ENCODE data around the gene MACROD1. TPM values are rescaled to one million over a fixed set of nuclear protein-coding genes. Genes with fewer than 3 reads are reported as not detected.

Gene MACROD1
- total and polyA plus RNA-seq, 2 of the 13 experiments (the other 11 are each of a cell fraction or from before 2014, with no cell fraction given), result 23.1 to 34.5 TPM

DNA sequence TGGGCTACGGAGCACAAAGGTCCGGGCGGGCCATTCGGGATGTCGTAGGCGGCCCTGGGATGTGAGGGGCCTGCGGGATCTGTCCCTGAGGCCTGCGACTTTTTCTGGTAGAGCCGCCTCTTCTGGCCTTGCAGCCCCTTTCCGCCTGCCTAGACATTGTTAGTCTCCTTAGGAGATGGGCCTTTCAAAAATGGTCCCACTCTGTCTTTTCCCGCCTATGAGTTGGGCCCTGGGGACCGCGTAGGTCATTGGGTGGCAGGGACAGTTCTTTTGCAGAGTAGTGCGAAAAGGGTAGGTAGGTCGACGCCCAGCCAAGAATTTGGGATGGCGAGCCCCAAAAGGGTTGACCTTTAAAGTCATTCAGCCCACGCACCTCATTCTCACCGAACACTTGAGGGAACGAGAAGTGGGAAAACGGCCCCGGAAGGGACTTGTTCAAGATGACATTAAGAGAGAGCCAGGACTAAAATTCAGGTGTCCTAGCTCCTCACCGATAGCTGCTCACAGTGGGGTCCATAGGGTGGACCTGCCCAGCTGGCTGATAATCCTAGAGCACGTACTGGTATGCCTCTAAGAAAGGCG lies 178.9 kb downstream of the MACROD1 start (continued):
- peak; percentile 78 for TF ChIP-seq ZNF883 (CRISPR knock-in tag; IDR thresholded peaks at IDR 0.05; ENCODE audit: not compliant biosample characterization)
- no peak for TF ChIP-seq ATAD3A (CRISPR knock-in tag; IDR thresholded peaks at IDR 0.05)
- TF ChIP-seq, protein P1, sequence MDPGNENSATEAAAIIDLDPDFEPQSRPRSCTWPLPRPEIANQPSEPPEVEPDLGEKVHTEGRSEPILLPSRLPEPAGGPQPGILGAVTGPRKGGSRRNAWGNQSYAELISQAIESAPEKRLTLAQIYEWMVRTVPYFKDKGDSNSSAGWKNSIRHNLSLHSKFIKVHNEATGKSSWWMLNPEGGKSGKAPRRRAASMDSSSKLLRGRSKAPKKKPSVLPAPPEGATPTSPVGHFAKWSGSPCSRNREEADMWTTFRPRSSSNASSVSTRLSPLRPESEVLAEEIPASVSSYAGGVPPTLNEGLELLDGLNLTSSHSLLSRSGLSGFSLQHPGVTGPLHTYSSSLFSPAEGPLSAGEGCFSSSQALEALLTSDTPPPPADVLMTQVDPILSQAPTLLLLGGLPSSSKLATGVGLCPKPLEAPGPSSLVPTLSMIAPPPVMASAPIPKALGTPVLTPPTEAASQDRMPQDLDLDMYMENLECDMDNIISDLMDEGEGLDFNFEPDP (CRISPR knock-in tag; conservative IDR thresholded peaks at IDR 0.05), result 0 out of 2 replicates have a peak, but pooled peaks have one; percentile 83
- TF ChIP-seq KDM5A (IDR thresholded peaks at IDR 0.05; ENCODE audit: borderline replicate concordance, low read length), result no peak
- no peak for TF ChIP-seq ZNF333 (CRISPR knock-in tag; IDR thresholded peaks at IDR 0.05; ENCODE audit: borderline replicate concordance)
- TF ChIP-seq ATF7 (IDR thresholded peaks at IDR 0.05), result no peak
- no peak for TF ChIP-seq ATF7 (CRISPR knock-in tag; IDR thresholded peaks at IDR 0.05)
- TF ChIP-seq, protein P2, sequence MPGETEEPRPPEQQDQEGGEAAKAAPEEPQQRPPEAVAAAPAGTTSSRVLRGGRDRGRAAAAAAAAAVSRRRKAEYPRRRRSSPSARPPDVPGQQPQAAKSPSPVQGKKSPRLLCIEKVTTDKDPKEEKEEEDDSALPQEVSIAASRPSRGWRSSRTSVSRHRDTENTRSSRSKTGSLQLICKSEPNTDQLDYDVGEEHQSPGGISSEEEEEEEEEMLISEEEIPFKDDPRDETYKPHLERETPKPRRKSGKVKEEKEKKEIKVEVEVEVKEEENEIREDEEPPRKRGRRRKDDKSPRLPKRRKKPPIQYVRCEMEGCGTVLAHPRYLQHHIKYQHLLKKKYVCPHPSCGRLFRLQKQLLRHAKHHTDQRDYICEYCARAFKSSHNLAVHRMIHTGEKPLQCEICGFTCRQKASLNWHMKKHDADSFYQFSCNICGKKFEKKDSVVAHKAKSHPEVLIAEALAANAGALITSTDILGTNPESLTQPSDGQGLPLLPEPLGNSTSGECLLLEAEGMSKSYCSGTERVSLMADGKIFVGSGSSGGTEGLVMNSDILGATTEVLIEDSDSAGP (CRISPR knock-in tag; IDR thresholded peaks at IDR 0.05; ENCODE audit: borderline replicate concordance), result 0 out of 2 replicates have a peak, but pooled peaks have one; percentile 15
- TF ChIP-seq ZEB1 (IDR thresholded peaks at IDR 0.05; ENCODE audit: insufficient replicate concordance, low read depth), result no peak
- TF ChIP-seq, protein P3, sequence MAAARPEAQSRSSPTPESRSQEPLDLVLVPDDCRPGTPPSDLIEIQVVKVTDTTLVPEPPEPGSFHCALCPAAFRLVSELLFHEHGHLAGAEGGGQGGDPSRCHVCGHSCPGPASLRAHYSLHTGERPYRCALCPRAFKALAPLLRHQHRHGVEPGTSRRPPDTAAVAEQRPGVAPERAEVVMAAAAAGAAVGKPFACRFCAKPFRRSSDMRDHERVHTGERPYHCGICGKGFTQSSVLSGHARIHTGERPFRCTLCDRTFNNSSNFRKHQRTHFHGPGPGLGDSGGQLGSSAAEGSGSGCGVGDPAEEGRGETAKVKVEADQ (CRISPR knock-in tag; IDR thresholded peaks at IDR 0.05; ENCODE audit: borderline replicate concordance), result 0 out of 2 replicates have a peak, but pooled peaks have one; percentile 71
- no peak for TF ChIP-seq ZNF773 (CRISPR knock-in tag; IDR thresholded peaks at IDR 0.05; ENCODE audit: borderline replicate concordance)
- TF ChIP-seq, protein P4, sequence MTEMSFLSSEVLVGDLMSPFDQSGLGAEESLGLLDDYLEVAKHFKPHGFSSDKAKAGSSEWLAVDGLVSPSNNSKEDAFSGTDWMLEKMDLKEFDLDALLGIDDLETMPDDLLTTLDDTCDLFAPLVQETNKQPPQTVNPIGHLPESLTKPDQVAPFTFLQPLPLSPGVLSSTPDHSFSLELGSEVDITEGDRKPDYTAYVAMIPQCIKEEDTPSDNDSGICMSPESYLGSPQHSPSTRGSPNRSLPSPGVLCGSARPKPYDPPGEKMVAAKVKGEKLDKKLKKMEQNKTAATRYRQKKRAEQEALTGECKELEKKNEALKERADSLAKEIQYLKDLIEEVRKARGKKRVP (CRISPR knock-in tag; IDR thresholded peaks at IDR 0.05), result no peak
- TF ChIP-seq TBX2 (CRISPR knock-in tag; IDR thresholded peaks at IDR 0.05; ENCODE audit: borderline replicate concordance), result no peak; the same call in 1 of the 2 replicates
- TF ChIP-seq ZNF776 (CRISPR knock-in tag; IDR thresholded peaks at IDR 0.05), result 0 out of 2 replicates have a peak, but pooled peaks have one; percentile 84
- TF ChIP-seq, protein P5, sequence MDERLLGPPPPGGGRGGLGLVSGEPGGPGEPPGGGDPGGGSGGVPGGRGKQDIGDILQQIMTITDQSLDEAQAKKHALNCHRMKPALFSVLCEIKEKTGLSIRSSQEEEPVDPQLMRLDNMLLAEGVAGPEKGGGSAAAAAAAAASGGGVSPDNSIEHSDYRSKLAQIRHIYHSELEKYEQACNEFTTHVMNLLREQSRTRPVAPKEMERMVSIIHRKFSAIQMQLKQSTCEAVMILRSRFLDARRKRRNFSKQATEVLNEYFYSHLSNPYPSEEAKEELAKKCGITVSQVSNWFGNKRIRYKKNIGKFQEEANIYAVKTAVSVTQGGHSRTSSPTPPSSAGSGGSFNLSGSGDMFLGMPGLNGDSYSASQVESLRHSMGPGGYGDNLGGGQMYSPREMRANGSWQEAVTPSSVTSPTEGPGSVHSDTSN (CRISPR knock-in tag; IDR thresholded peaks at IDR 0.05), result no peak
- peak; percentile 5 for TF ChIP-seq MED8 (CRISPR knock-in tag; IDR thresholded peaks at IDR 0.05; ENCODE audit: insufficient replicate concordance)
- no peak for TF ChIP-seq SOX6 (IDR thresholded peaks at IDR 0.05)
- TF ChIP-seq SOX6 (CRISPR knock-in tag; IDR thresholded peaks at IDR 0.05), result 0 out of 2 replicates have a peak, but pooled peaks have one; percentile 1
- TF ChIP-seq ZNF343 (CRISPR knock-in tag; IDR thresholded peaks at IDR 0.05), result no peak
- no peak for TF ChIP-seq ZZZ3 (CRISPR knock-in tag; IDR thresholded peaks at IDR 0.05; ENCODE audit: borderline replicate concordance)
- TF ChIP-seq ARNTL (CRISPR knock-in tag; IDR thresholded peaks at IDR 0.05), result no peak
- TF ChIP-seq ZC3H4 (CRISPR knock-in tag; IDR thresholded peaks at IDR 0.05; ENCODE audit: borderline replicate concordance), result no peak
- TF ChIP-seq, protein P6, sequence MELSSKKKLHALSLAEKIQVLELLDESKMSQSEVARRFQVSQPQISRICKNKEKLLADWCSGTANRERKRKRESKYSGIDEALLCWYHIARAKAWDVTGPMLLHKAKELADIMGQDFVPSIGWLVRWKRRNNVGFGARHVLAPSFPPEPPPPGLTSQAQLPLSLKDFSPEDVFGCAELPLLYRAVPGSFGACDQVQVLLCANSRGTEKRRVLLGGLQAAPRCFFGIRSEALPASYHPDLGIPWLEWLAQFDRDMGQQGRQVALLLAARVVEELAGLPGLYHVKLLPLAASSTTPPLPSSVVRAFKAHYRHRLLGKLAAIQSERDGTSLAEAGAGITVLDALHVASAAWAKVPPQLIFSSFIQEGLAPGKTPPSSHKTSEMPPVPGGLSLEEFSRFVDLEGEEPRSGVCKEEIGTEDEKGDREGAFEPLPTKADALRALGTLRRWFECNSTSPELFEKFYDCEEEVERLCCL (CRISPR knock-in tag; IDR thresholded peaks at IDR 0.05; ENCODE audit: borderline replicate concordance), result no peak

Measured in HepG2 (cell line).